SK-N-SH (cell line): ENCODE data around the gene COL26A1. TPM values are rescaled to one million over a fixed set of nuclear protein-coding genes. Genes with fewer than 3 reads are reported as not detected.

Experiments used
- CTCF ChIA-PET: fragments of 300-600, 350-600 bp; formaldehyde crosslinking; extraction: SDS; loops from one replicate; lab custom pipeline; 2021; lab: Yijun Ruan, JAX
- POLR2A ChIA-PET: fragments of 350-600 bp; sonication (Branson Sonifier 250); formaldehyde crosslinking; extraction: SDS; loops from one replicate; lab custom pipeline; 2020; ENCODE audit warnings: antibody characterized with exemption, inconsistent platforms; lab: Yijun Ruan, JAX
- DNase-seq: peaks from one replicate; pipeline ENCODE4 v3.0.0; 2012
- H2AFZ ChIP-seq: fragments of 200-600 bp; sonication (generic); 2 replicates; pipeline ENCODE4 v1.8.1; 2016; ENCODE audit warnings: antibody characterized with exemption, mild to moderate bottlenecking, low read depth
- H3F3A ChIP-seq: fragments of 200-600 bp; sonication (generic); replicated peaks from 2 replicates; pipeline ENCODE3; 2016; ENCODE audit warnings: antibody characterized with exemption, mild to moderate bottlenecking; ENCODE audit not compliant: insufficient read depth
- H3K27ac ChIP-seq, 2 experiments: fragments of 200-500 bp in 1 of 2; fragments of 200-600 bp in 1 of 2; sonication (Bioruptor generic) in 1 of 2; sonication (generic), shearing (Covaris generic) in 1 of 2; 2 replicates each; pipeline versions ENCODE4 v1.5.1 to v1.6.1; 2014 to 2016; ENCODE audit warnings: low read depth in 2 of 2, inconsistent platforms in 1 of 2, low read length in 1 of 2, mild to moderate bottlenecking in 1 of 2, mixed read lengths in 1 of 2
- H3K27me3 ChIP-seq: fragments of 200-600 bp; sonication (generic), shearing (Covaris generic); 2 replicates; pipeline ENCODE4 v1.6.1; 2016; ENCODE audit warnings: mixed run types; ENCODE audit not compliant: insufficient read depth
- H3K36me3 ChIP-seq, 2 experiments: fragments of 200-500 bp in 1 of 2; fragments of 200-600 bp in 1 of 2; sonication (Bioruptor generic) in 1 of 2; sonication (generic) in 1 of 2; replicated peaks in 1 of 2; 2 replicates each; pipeline versions ENCODE3 to v1.5.1; 2014 to 2016; ENCODE audit warnings: low read length in 1 of 2, mild to moderate bottlenecking in 1 of 2; ENCODE audit not compliant: insufficient read depth in 2 of 2, control insufficient read depth in 1 of 2
- H3K4me1 ChIP-seq, 2 experiments: fragments of 200-500 bp in 1 of 2; fragments of 200-600 bp in 1 of 2; sonication (Bioruptor generic) in 1 of 2; sonication (generic), shearing (Covaris generic) in 1 of 2; 2 replicates each; pipeline versions ENCODE4 v1.5.1 to v1.6.1; 2014 to 2016; ENCODE audit warnings: low read depth in 1 of 2, low read length in 1 of 2, mixed run types in 1 of 2; ENCODE audit not compliant: insufficient read depth in 2 of 2, control insufficient read depth in 1 of 2
- H3K4me2 ChIP-seq: fragments of 200-600 bp; sonication (generic), shearing (Covaris generic); 2 replicates; pipeline ENCODE4 v1.6.1; 2017; ENCODE audit warnings: mixed run types
- H3K4me3 ChIP-seq, 2 experiments: fragments of 200-500 bp in 1 of 2; fragments of 200-600 bp in 1 of 2; sonication (Bioruptor generic) in 1 of 2; sonication (generic), shearing (Covaris generic) in 1 of 2; 2 replicates each; pipeline versions ENCODE4 v1.5.1 to v1.8.1; 2014 to 2016; ENCODE audit warnings: low read depth in 2 of 2, inconsistent platforms in 1 of 2, low read length in 1 of 2, mild to moderate bottlenecking in 1 of 2, mixed read lengths in 1 of 2, moderate library complexity in 1 of 2
- H3K79me2 ChIP-seq: fragments of 200-600 bp; sonication (generic); 2 replicates; pipeline ENCODE4 v1.8.1; 2017; ENCODE audit warnings: mild to moderate bottlenecking; ENCODE audit not compliant: insufficient read depth
- H3K9ac ChIP-seq: fragments of 200-600 bp; sonication (generic); 2 replicates; pipeline ENCODE4 v1.6.1; 2017; ENCODE audit warnings: mixed run types
- H3K9me2 ChIP-seq: fragments of 200-600 bp; sonication (generic); 2 replicates; pipeline ENCODE4 v1.6.1; 2017; ENCODE audit warnings: mixed run types
- H3K9me3 ChIP-seq: fragments of 200-600 bp; sonication (generic); 2 replicates; pipeline ENCODE4 v1.6.1; 2017; ENCODE audit warnings: mixed run types, mild to moderate bottlenecking, moderate library complexity
- H4K20me1 ChIP-seq: fragments of 200-600 bp; sonication (generic); 2 replicates; pipeline ENCODE4 v1.6.1; 2017; ENCODE audit warnings: mild to moderate bottlenecking, mixed run types; ENCODE audit not compliant: insufficient read depth
- ELF1 ChIP-seq: IDR thresholded peaks from 2 replicates; pipeline ENCODE4 v1.4.0; 2012
- EP300 ChIP-seq, 2 experiments: IDR thresholded peaks; 2 replicates each; pipeline versions ENCODE4 v1.4.0 to v1.6.1; 2012; ENCODE audit warnings: borderline replicate concordance in 1 of 2, low read depth in 1 of 2, low read length in 1 of 2
- FOSL2 ChIP-seq: IDR thresholded peaks from 2 replicates; pipeline ENCODE4 v1.4.0; 2012; ENCODE audit warnings: low read depth, mild to moderate bottlenecking, moderate library complexity, borderline replicate concordance
- GABPA ChIP-seq: IDR thresholded peaks from 2 replicates; pipeline ENCODE4 v1.4.0; 2012; ENCODE audit warnings: low read depth, mild to moderate bottlenecking
- JUND ChIP-seq: IDR thresholded peaks from 2 replicates; pipeline ENCODE4 v1.4.0; 2012
- NRF1 ChIP-seq: IDR thresholded peaks from 2 replicates; pipeline ENCODE4 v1.6.1; 2012; ENCODE audit warnings: low read depth, mild to moderate bottlenecking, low read length
- PBX3 ChIP-seq: IDR thresholded peaks from 2 replicates; pipeline ENCODE4; 2012
- RCOR1 ChIP-seq: fragments of 150-350 bp; IDR thresholded peaks from 2 replicates; pipeline ENCODE4 v1.6.1; 2017; ENCODE audit warnings: antibody characterized with exemption, low read length
- REST ChIP-seq: IDR thresholded peaks from 2 replicates; pipeline ENCODE4 v1.6.1; 2012; ENCODE audit warnings: mild to moderate bottlenecking, low read depth, low read length, moderate library complexity
- RXRA ChIP-seq: IDR thresholded peaks from 2 replicates; pipeline ENCODE4 v1.4.0; 2012; ENCODE audit warnings: low read depth, mild to moderate bottlenecking, borderline replicate concordance
- SIN3A ChIP-seq: IDR thresholded peaks from 2 replicates; pipeline ENCODE4 v1.6.1; 2012; ENCODE audit warnings: low read depth, mild to moderate bottlenecking, low read length, moderate library complexity, borderline replicate concordance
- TAF1 ChIP-seq: IDR thresholded peaks from 2 replicates; pipeline ENCODE4 v1.6.1; 2012; ENCODE audit warnings: low read depth, mild to moderate bottlenecking, low read length, moderate library complexity, borderline replicate concordance
- TCF12 ChIP-seq: IDR thresholded peaks from 2 replicates; pipeline ENCODE4 v1.4.0; 2012
- WGBS: methylation state at CpG from one replicate; pipeline ENCODE4 v1.1.6; 2017; ENCODE audit warnings: low lambda C conversion rate; 5-methylcytosine and 5-hydroxymethylcytosine counted together
- polyA plus RNA-seq, 3 experiments: library from polyadenylated mRNA; depleted of rRNA; stranded (reverse); fragments of >200 nt; gene quantifications; 2 replicates each; pipeline ENCODE4 v1.2.3, GENCODE V29; 2012

The COL26A1 gene
- polyA plus RNA-seq, 1 of the 3 experiments (the other 2 are of a cell fraction), result 0.05 TPM

- H3K9me3 ChIP-seq, result no peaks in the 10 kb centered on the region
Observed at GRCh38 chr7:101549734-101550133, 187.1 kb downstream of the COL26A1 start.

GRCh38 chr7:101550641-101551541 lies 188.2 kb downstream of the COL26A1 start:
- TF ChIP-seq SIN3A (no peak), REST (no peak), TAF1 (no peak), EP300 (IDR thresholded peaks at IDR 0.05; ENCODE audit: borderline replicate concordance in 1 of 2, low read depth in 1 of 2, low read length in 1 of 2) (no peak), ELF1 (no peak), GABPA (no peak)
- no peaks in the 10 kb centered on the region; a peak in 1 of 4 replicates for H3K4me1 ChIP-seq
- H3K4me3 ChIP-seq, result no peak overlapping the region
- H3K27ac ChIP-seq, result no peak overlapping the region
- no peak overlapping the region for H3K4me2 ChIP-seq
- H3K9me2 ChIP-seq, result no peaks in the 10 kb centered on the region
- ChIA-PET CTCF (interaction anchor here (0.9 to 5.9 kb wide), 8 partner anchors 8 to 722 kb away, joined by 3 to 47 read pairs (median 6); no protein-coding TSS in a partner anchor), POLR2A (no interaction called here)
- no peak overlapping the region for H2AFZ ChIP-seq
- no peak overlapping the region for H3K9ac ChIP-seq
- H3K9me3 ChIP-seq, result no peaks in the 10 kb centered on the region
- no peaks in the 10 kb centered on the region for H3F3A ChIP-seq
- H4K20me1 ChIP-seq, result no peaks in the 10 kb centered on the region
- WGBS, result 73% methylated on average over 20 of the region's 26 CpGs
- H3K36me3 ChIP-seq, result no peaks in the 10 kb centered on the region
- H3K79me2 ChIP-seq, result no peaks in the 10 kb centered on the region
- peak; percentile 72 for DNase-seq
- H3K27me3 ChIP-seq, result peaks cover 19% of the 10 kb centered on the region

More at GRCh38 chr7:101549734-101550133, 187.1 kb downstream of the COL26A1 start:
- Histone ChIP-seq H3K4me3 (no peak overlapping the region), H3K27ac (no peak overlapping the region), H3K9me2 (no peaks in the 10 kb centered on the region), H3K4me1 (no peaks in the 10 kb centered on the region; a peak in 1 of 4 replicates), H3K9ac (no peak overlapping the region), H3F3A (no peaks in the 10 kb centered on the region), H3K4me2 (no peak overlapping the region), H3K27me3 (peaks cover 12% of the 10 kb centered on the region), H3K79me2 (no peaks in the 10 kb centered on the region), H2AFZ (no peak overlapping the region), H3K36me3 (no peaks in the 10 kb centered on the region), H4K20me1 (no peaks in the 10 kb centered on the region)
- no peak for DNase-seq
- 83% methylated on average over 5 of the region's 5 CpGs for WGBS
- TF ChIP-seq EP300 (IDR thresholded peaks at IDR 0.05; ENCODE audit: borderline replicate concordance in 1 of 2, low read depth in 1 of 2, low read length in 1 of 2), result no peak
- no peak for TF ChIP-seq NRF1
- no peak for TF ChIP-seq FOSL2
- no peak for TF ChIP-seq JUND
- no peak for TF ChIP-seq RCOR1
- no peak for TF ChIP-seq ELF1
- TF ChIP-seq RXRA, result no peak
- TF ChIP-seq PBX3, result no peak
- no peak for TF ChIP-seq GABPA
- no peak for TF ChIP-seq TCF12
- ChIA-PET POLR2A (no interaction called here), CTCF (interaction anchor here (0.8 to 2.0 kb wide), 6 partner anchors 9 to 723 kb away, joined by 3 to 7 read pairs (median 4); no protein-coding TSS in a partner anchor)
